ENCODE results near the gene GLI3.

DNA sequence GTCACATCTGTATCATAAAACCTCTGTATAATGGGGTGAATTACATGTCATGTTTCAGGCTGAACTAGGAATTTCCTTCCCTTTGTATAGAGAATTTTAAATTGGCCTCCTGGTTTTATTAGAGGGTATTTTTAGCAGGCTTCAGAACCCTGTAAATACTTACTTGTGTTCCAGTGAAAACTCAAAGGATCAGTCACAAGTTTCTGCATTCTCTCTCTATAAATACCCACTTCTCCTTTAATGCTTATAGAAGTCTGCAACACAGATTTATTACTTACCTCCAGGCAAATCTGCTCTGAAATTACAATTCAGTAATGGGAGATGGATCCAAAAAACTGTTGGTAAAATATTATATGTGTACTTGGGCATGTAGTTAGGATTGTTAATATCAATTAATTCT lies 161.6 kb downstream of the GLI3 start:
- TF ChIP-seq, protein P1, sequence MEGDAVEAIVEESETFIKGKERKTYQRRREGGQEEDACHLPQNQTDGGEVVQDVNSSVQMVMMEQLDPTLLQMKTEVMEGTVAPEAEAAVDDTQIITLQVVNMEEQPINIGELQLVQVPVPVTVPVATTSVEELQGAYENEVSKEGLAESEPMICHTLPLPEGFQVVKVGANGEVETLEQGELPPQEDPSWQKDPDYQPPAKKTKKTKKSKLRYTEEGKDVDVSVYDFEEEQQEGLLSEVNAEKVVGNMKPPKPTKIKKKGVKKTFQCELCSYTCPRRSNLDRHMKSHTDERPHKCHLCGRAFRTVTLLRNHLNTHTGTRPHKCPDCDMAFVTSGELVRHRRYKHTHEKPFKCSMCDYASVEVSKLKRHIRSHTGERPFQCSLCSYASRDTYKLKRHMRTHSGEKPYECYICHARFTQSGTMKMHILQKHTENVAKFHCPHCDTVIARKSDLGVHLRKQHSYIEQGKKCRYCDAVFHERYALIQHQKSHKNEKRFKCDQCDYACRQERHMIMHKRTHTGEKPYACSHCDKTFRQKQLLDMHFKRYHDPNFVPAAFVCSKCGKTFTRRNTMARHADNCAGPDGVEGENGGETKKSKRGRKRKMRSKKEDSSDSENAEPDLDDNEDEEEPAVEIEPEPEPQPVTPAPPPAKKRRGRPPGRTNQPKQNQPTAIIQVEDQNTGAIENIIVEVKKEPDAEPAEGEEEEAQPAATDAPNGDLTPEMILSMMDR (conservative IDR thresholded peaks at IDR 0.05) = no peak
- no peak for TF ChIP-seq EZH2 (IDR thresholded peaks at IDR 0.05; ENCODE audit: low read depth)
